K562 (cell line): Measurements from ENCODE around the gene PHEX. TPM values are rescaled to one million over a fixed set of nuclear protein-coding genes. Genes with fewer than 3 reads are reported as not detected.

Experiments
- ATAC-seq: fragments of 200-7000 bp; cut with Tn5 transposase; 3 replicates; pipeline ENCODE4 v1.9.1; 2020; ENCODE audit warnings: moderate library complexity
- BruUV-seq: library from RNA; stranded (reverse); fragments of 400-500 nt; replicated peaks from 2 replicates; lab custom pipeline; 2021; lab: Mats Ljungman, UMichigan
- CTCF ChIA-PET: fragments of 300-600 bp; formaldehyde crosslinking; extraction: SDS; loops from one replicate; lab custom pipeline; 2021; ENCODE audit warnings: low intra/inter-chr PET ratio; lab: Yijun Ruan, JAX
- POLR2A ChIA-PET: fragments of 300-600, 350-650 bp; sonication (Branson Sonifier 250); formaldehyde crosslinking; extraction: SDS; loops from one replicate; lab custom pipeline; 2021; ENCODE audit warnings: antibody characterized with exemption, inconsistent platforms; lab: Yijun Ruan, JAX
- DNase-seq, 4 experiments: peaks; one replicate each; pipeline versions ENCODE4 v3.0.0 to v3.0.0-alpha.2; 2011 to 2018; ENCODE audit warnings: low spot score in 3 of 4, mixed read lengths in 3 of 4; ENCODE audit errors: extremely low read depth in 1 of 4
- FAIRE-seq: peaks from 2 replicates; lab custom pipeline; 2011; peaks lifted over from hg19 to GRCh38; lab: Jason Lieb, UNC
- H2AFZ ChIP-seq: 2 replicates; pipeline ENCODE4 v1.6.0; 2011; ENCODE audit warnings: low read depth, low read length, control low read depth, inconsistent platforms
- H3K27ac ChIP-seq: fragments of 200-600 bp; 3 replicates; pipeline ENCODE4 v1.8.0; 2011; ENCODE audit warnings: low read depth, mild to moderate bottlenecking, control low read depth, inconsistent platforms, low read length, moderate library complexity, mixed read lengths; ENCODE audit errors: extremely low read depth
- H3K27me3 ChIP-seq, 2 experiments: fragments of 300-600 bp in 1 of 2; 2 replicates in 1 of 2; 3 replicates in 1 of 2; pipeline versions ENCODE4 v1.6.0 to v1.8.0; 2011; ENCODE audit warnings: inconsistent platforms in 2 of 2, low read length in 2 of 2, mild to moderate bottlenecking in 1 of 2, mixed read lengths in 1 of 2, moderate library complexity in 1 of 2; ENCODE audit not compliant: control insufficient read depth in 2 of 2, insufficient read depth in 2 of 2
- H3K36me3 ChIP-seq: fragments of 300-600 bp; 3 replicates; pipeline ENCODE4 v1.8.0; 2011; ENCODE audit warnings: mild to moderate bottlenecking, low read length, inconsistent platforms; ENCODE audit not compliant: control insufficient read depth, insufficient read depth
- H3K4me1 ChIP-seq, 2 experiments: fragments of 200-600 bp in 1 of 2; replicated peaks in 1 of 2; 2 replicates in 1 of 2; 3 replicates in 1 of 2; pipeline versions ENCODE4 v1.5.1 to v1.8.0; 2011; ENCODE audit warnings: inconsistent platforms in 2 of 2, low read length in 2 of 2, mild to moderate bottlenecking in 1 of 2, mixed read lengths in 1 of 2, moderate library complexity in 1 of 2; ENCODE audit not compliant: control insufficient read depth in 2 of 2, insufficient read depth in 2 of 2
- H3K4me2 ChIP-seq: 2 replicates; pipeline ENCODE4 v1.6.1; 2011; ENCODE audit warnings: low read length, control low read depth, inconsistent platforms, mixed read lengths; ENCODE audit not compliant: insufficient read depth
- H3K4me3 ChIP-seq: fragments of 200-600 bp; sonication (generic), shearing (Covaris generic); 2 replicates; pipeline ENCODE4 v1.5.1; 2016; ENCODE audit warnings: control low read depth, inconsistent platforms
- H3K79me2 ChIP-seq: fragments of 200-600 bp; 3 replicates; pipeline ENCODE4 v1.8.0; 2011; ENCODE audit warnings: low read length, inconsistent platforms; ENCODE audit not compliant: control insufficient read depth, insufficient read depth
- H3K9ac ChIP-seq, 2 experiments: 2 replicates each; pipeline versions ENCODE4 v1.6.0 to v1.6.1; 2011; ENCODE audit warnings: low read depth in 2 of 2, low read length in 2 of 2, control low read depth in 1 of 2, inconsistent platforms in 1 of 2, mild to moderate bottlenecking in 1 of 2, mixed read lengths in 1 of 2; ENCODE audit not compliant: insufficient read depth in 1 of 2
- H3K9me1 ChIP-seq: one replicate; pipeline ENCODE4 v1.6.0; 2011; ENCODE audit warnings: inconsistent platforms, mild to moderate bottlenecking, low read length, moderate library complexity; ENCODE audit not compliant: control insufficient read depth, insufficient read depth
- H3K9me3 ChIP-seq: replicated peaks from 2 replicates; pipeline ENCODE4 v1.5.1; 2011; ENCODE audit warnings: low read depth, low read length, inconsistent platforms; ENCODE audit not compliant: control insufficient read depth, insufficient read depth
- H4K20me1 ChIP-seq: replicated peaks from 2 replicates; pipeline ENCODE4 v1.6.1; 2011; ENCODE audit warnings: low read length, inconsistent platforms, mixed read lengths; ENCODE audit not compliant: control insufficient read depth, insufficient read depth
- BHLHE40 ChIP-seq: IDR thresholded peaks from 2 replicates; pipeline ENCODE4 v1.6.1; 2011; ENCODE audit warnings: low read length, improper control_type of control experiment
- CEBPB ChIP-seq: fragments of 450-650 bp; IDR thresholded peaks from 2 replicates; pipeline ENCODE4 v1.6.1; 2016; ENCODE audit warnings: missing genetic modification characterization, missing compliant biosample characterization
- CREM ChIP-seq: IDR thresholded peaks from 2 replicates; pipeline ENCODE4 v1.6.1; 2014; ENCODE audit warnings: antibody characterized with exemption, low read depth
- E2F4 ChIP-seq: sonication (generic); formaldehyde crosslinking; IDR thresholded peaks from 2 replicates; pipeline ENCODE4 v1.8.0; 2022; ENCODE audit warnings: mild to moderate bottlenecking, low read depth, missing genetic modification reagents
- HNRNPH1 ChIP-seq: fragments of 200-400 bp; formaldehyde crosslinking; optimal IDR thresholded peaks from 2 replicates; pipeline ENCODE3; 2017; ENCODE audit warnings: low read depth, mild to moderate bottlenecking, low read length, moderate library complexity
- MEF2D ChIP-seq: conservative IDR thresholded peaks from 2 replicates; pipeline ENCODE4 v1.6.1; 2016; ENCODE audit warnings: low read depth, missing genetic modification characterization, missing compliant biosample characterization
- NR1H2 ChIP-seq: sonication (generic); formaldehyde crosslinking; IDR thresholded peaks from 2 replicates; pipeline ENCODE4 v1.4.0; 2020; ENCODE audit warnings: mild to moderate bottlenecking, missing genetic modification reagents
- RFX1 ChIP-seq: fragments of 450-650 bp; IDR thresholded peaks from 2 replicates; pipeline ENCODE4 v1.6.1; 2016; ENCODE audit warnings: mild to moderate bottlenecking, moderate library complexity
- SMAD2 ChIP-seq: fragments of 150-350 bp; IDR thresholded peaks from 2 replicates; pipeline ENCODE4 v1.6.1; 2014; ENCODE audit warnings: low read depth, mild to moderate bottlenecking, low read length
- WHSC1 ChIP-seq: IDR thresholded peaks from one replicate; pipeline ENCODE4 v1.6.1; 2012; ENCODE audit warnings: low read length, control low read depth, inconsistent platforms
- ZBTB12 ChIP-seq: fragments of 250-450 bp; sonication (Bioruptor Pico); IDR thresholded peaks from 2 replicates; pipeline ENCODE4 v1.4.0; 2020
- ZBTB40 ChIP-seq, 2 experiments: fragments of 450-650 bp in 1 of 2; sonication (generic) in 1 of 2; formaldehyde crosslinking in 1 of 2; IDR thresholded peaks; 2 replicates each; pipeline versions ENCODE4 v1.7.1 to v1.9.0; 2016 to 2022; ENCODE audit warnings: inconsistent platforms in 1 of 2, mild to moderate bottlenecking in 1 of 2, missing genetic modification reagents in 1 of 2
- ZNF408 ChIP-seq: fragments of 250-450 bp; sonication (Bioruptor Pico); IDR thresholded peaks from 2 replicates; pipeline ENCODE4 v1.4.0; 2020; ENCODE audit warnings: low read depth, mild to moderate bottlenecking, moderate library complexity
- WGBS: fragments of 100-300 bp; shearing (Covaris generic); methylation state at CpG from one replicate; pipeline ENCODE4 v1.1.6; 2016; ENCODE audit warnings: low coverage, mixed read lengths; ENCODE audit not compliant: insufficient coverage; ENCODE audit errors: missing lambda C conversion rate; 5-methylcytosine and 5-hydroxymethylcytosine counted together
- in situ Hi-C: fragments of 300-500 bp; cut with MboI; formaldehyde crosslinking; loops from 4 replicates; pipeline ENCODE4 v1.15.0; 2018; ENCODE audit warnings: inconsistent platforms, mixed read lengths
- intact Hi-C: fragments of 100-400 bp; cut with micrococcal nuclease; formaldehyde crosslinking; loops from 2 replicates; pipeline ENCODE4 v1.14.2; 2022
- polyA plus RNA-seq, 8 experiments: library from polyadenylated mRNA; depleted of rRNA in 4 of 8; stranded (reverse) in 5 of 8; unstranded in 3 of 8; fragments of >200 nt; fragmentation: Nextera tagmentation in 2 of 8; fragmentation: Illumina TruSeq in 1 of 8; extraction: Ambion mirVana in 2 of 8; extraction: Trizol in 1 of 8; gene quantifications; 2 replicates each; pipeline versions ENCODE4 v1.2.1 to v1.2.3, GENCODE V29; 2011 to 2014; ENCODE audit warnings: inconsistent platforms in 1 of 8, missing spikeins in 1 of 8
- total RNA-seq, 7 experiments: library from RNA; depleted of rRNA in 6 of 7; stranded (reverse); fragments of >200 nt in 6 of 7; fragmentation: Illumina TruSeq in 2 of 7; extraction: Trizol in 2 of 7; gene quantifications; 2 replicates each; pipeline versions ENCODE4 v1.2.1 to v1.2.3, GENCODE V29; 2011 to 2021; ENCODE audit warnings: low replicate concordance in 1 of 7

Gene PHEX
- total and polyA plus RNA-seq, 9 of the 15 experiments (the other 6 are each of a cell fraction or from before 2014, with no cell fraction given), result 0.01 to 0.11 (median 0.04) TPM; not detected in 6

DNA sequence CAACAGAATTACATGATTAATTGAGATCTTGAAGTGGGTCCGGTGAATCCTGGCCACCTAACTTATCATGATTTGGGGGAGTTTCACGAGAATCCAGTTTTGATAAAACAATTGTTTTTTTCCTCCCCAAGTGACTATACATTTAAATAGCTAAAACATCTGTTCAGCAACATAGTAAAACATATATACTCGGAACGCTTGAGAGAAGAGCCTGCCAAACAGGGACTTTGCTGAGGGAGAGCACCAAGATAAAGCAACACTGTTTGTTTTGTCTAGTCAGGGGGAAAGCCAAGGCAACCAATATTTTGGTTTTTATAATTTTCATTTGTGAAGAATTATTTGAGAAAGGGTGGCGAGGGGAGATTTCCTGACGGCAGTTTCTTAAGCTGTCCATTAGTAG, 381 bp downstream of the PHEX start:
- no peak overlapping the region for H2AFZ ChIP-seq
- H3K36me3 ChIP-seq, result no peaks in the 10 kb centered on the region
- ATAC-seq (no peak), DNase-seq (no peak), FAIRE-seq (no peak)
- no peaks in the 10 kb centered on the region; a peak in 1 of 5 replicates for H3K4me1 ChIP-seq
- H3K9me1 ChIP-seq, result no peaks in the 10 kb centered on the region
- in situ Hi-C loops, result no loop called here
- no TSS peak for BruUV-seq
- H3K27ac ChIP-seq, result no peak overlapping the region
- H3K27me3 ChIP-seq, result peaks cover 0 to 27% of the 10 kb centered on the region in 2 experiments; a peak in 3 of 5 replicates
- intact Hi-C loops, result no loop called here
- H3K9me3 ChIP-seq, result no peaks in the 10 kb centered on the region
- no peaks in the 10 kb centered on the region for H3K79me2 ChIP-seq
- H4K20me1 ChIP-seq, result no peaks in the 10 kb centered on the region
- H3K9ac ChIP-seq, result no peak overlapping the region
- H3K4me3 ChIP-seq, result no peak overlapping the region
- H3K4me2 ChIP-seq, result no peak overlapping the region
- POLR2A ChIA-PET, result no interaction called here
- CTCF ChIA-PET, result no interaction called here
- 0% methylated on average over 6 of the region's 6 CpGs for WGBS
- TF ChIP-seq RFX1 (no peak), BHLHE40 (no peak), CREM (no peak), E2F4 (CRISPR knock-in tag) (no peak), CEBPB (tag) (no peak), ZNF408 (CRISPR knock-in tag) (no peak), ZBTB40 (IDR thresholded peaks at IDR 0.05) (no peak), ZBTB40 (CRISPR knock-in tag; IDR thresholded peaks at IDR 0.05) (no peak), WHSC1 (no peak), NR1H2 (CRISPR knock-in tag) (no peak), MEF2D (tag) (no peak), HNRNPH1 (no peak), ZBTB12 (CRISPR knock-in tag) (no peak), SMAD2 (no peak)
